Left ventricle myocardium inferior (tissue), 1 donor: Measurements from ENCODE around the gene CCL11. TPM values are rescaled to one million over a fixed set of nuclear protein-coding genes. Genes with fewer than 3 reads are reported as not detected.

ENCODE experiments used
- DNase-seq: peaks from one replicate; pipeline ENCODE4 v3.0.0-alpha.2; 2020
- H3K27ac ChIP-seq: fragments of 200-600 bp; replicated peaks from 2 replicates; pipeline ENCODE4 v1.8.0; 2021
- H3K27me3 ChIP-seq: fragments of 200-600 bp; 2 replicates; pipeline ENCODE4 v1.8.0; 2021; ENCODE audit warnings: low read depth
- H3K36me3 ChIP-seq: fragments of 200-600 bp; 2 replicates; pipeline ENCODE4 v1.8.0; 2021
- H3K4me1 ChIP-seq: fragments of 200-600 bp; 2 replicates; pipeline ENCODE4 v1.8.0; 2021
- H3K4me3 ChIP-seq: fragments of 200-600 bp; 2 replicates; pipeline ENCODE4 v1.8.0; 2021; ENCODE audit warnings: mild to moderate bottlenecking, moderate library complexity
- H3K9me3 ChIP-seq: fragments of 200-600 bp; replicated peaks from 2 replicates; pipeline ENCODE4 v1.8.0; 2021
- intact Hi-C: fragments of 100-400 bp; cut with micrococcal nuclease; formaldehyde crosslinking; loops from one replicate; pipeline ENCODE4 v1.11.0; 2022
- total RNA-seq: library from RNA; stranded (reverse); fragmentation: NEBNext Ultra II Directional; extraction: Animal tissue kit (Norgen Biotek cat#: 25700); gene quantifications from one replicate; pipeline ENCODE4 v1.2.1, GENCODE V29; 2021
- TF ChIP-seq, protein P1 (sequence below): fragments of 200-600 bp; IDR thresholded peaks from 2 replicates; pipeline ENCODE4 v1.8.0; 2021; ENCODE audit warnings: antibody characterized with exemption, mild to moderate bottlenecking, borderline replicate concordance
- donor health status: DM: no; HTN: yes; CAD: no; lungs with severe emphysema.

Gene CCL11
- total RNA-seq, 1 donor from 2014 or later = 3.8 TPM

DNA sequence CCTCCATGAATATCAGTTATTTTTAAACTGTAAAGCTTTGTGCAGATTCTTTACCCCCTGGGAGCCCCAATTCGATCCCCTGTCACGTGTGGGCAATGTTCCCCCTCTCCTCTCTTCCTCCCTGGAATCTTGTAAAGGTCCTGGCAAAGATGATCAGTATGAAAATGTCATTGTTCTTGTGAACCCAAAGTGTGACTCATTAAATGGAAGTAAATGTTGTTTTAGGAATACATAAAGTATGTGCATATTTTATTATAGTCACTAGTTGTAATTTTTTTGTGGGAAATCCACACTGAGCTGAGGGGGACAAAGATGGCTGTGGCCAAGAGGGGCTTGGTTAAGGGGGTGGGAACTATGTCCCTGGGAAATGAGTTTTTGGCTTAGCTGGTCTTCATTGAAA, 2.3 kb downstream of the CCL11 start:
- no peaks in the 10 kb centered on the region for H3K36me3 ChIP-seq

DNA sequence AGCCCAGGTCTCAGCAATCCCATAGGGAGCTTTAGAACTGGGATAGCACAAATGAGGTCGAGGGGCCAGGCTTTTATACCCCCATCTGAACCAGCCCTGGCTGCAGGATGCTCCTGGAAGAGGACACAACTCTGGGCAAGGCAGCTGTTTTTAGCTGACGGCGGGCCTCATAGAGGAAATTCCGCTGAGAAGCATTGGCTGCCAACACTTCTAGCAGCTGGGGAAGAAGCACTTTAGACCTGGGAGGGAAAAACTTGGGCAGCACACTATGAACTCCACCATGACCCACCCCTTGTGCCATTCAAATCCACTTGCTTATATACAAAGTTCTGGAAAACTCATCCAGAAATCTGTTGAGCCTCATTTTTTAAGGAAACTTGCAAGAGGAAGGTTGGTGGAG, 5.0 kb downstream of the CCL11 start:
- Histone ChIP-seq H3K4me3 (no peak overlapping the region), H3K27me3 (no peaks in the 10 kb centered on the region), H3K36me3 (no peaks in the 10 kb centered on the region), H3K4me1 (no peaks in the 10 kb centered on the region), H3K9me3 (no peaks in the 10 kb centered on the region), H3K27ac (no peak overlapping the region)
- no peak for DNase-seq
- TF ChIP-seq, protein P1, sequence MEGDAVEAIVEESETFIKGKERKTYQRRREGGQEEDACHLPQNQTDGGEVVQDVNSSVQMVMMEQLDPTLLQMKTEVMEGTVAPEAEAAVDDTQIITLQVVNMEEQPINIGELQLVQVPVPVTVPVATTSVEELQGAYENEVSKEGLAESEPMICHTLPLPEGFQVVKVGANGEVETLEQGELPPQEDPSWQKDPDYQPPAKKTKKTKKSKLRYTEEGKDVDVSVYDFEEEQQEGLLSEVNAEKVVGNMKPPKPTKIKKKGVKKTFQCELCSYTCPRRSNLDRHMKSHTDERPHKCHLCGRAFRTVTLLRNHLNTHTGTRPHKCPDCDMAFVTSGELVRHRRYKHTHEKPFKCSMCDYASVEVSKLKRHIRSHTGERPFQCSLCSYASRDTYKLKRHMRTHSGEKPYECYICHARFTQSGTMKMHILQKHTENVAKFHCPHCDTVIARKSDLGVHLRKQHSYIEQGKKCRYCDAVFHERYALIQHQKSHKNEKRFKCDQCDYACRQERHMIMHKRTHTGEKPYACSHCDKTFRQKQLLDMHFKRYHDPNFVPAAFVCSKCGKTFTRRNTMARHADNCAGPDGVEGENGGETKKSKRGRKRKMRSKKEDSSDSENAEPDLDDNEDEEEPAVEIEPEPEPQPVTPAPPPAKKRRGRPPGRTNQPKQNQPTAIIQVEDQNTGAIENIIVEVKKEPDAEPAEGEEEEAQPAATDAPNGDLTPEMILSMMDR = no peak
- intact Hi-C loops = no loop called here

More for the DNA sequence above, 2.3 kb downstream of the CCL11 start:
- DNase-seq = no peak
- Histone ChIP-seq H3K4me1 (peaks cover 13% of the 10 kb centered on the region), H3K27ac (no peak overlapping the region), H3K9me3 (no peaks in the 10 kb centered on the region), H3K27me3 (no peaks in the 10 kb centered on the region), H3K4me3 (no peak overlapping the region)
- TF ChIP-seq, protein P1 = no peak
- intact Hi-C loops = no loop called here

DNA sequence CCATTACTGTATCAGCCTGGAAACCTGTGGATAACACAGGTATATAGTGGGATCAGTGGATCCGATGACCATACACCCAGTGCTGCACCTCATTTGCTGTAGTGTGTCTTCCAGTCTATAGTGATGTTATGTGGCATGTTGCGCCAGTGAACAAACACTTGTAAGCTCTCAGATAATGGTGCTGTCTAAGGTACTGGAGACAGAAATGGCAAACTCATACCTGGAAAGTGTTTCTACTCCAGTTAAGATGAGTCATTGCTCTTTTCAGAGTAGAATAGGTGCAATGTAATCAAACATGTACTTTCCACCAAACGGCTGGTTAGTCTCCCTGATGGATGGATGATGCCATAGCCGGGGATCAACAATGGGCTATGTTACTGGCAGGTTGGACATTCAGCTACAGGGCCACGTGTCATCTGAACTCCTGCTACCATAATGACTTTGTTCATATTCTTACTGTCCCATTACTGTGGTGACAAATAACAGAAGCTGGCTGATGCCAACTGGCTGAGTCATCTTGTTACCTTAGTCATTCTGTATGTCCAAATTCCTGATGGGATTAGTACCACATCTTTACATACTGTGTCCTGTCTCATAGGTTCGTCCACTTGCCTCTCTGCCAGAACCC, 6.3 kb downstream of the CCL11 start:
- Histone ChIP-seq H3K4me1 (no peaks in the 10 kb centered on the region), H3K27me3 (no peaks in the 10 kb centered on the region), H3K27ac (no peak overlapping the region), H3K36me3 (no peaks in the 10 kb centered on the region), H3K4me3 (no peak overlapping the region), H3K9me3 (no peaks in the 10 kb centered on the region)
- no peak for DNase-seq
- intact Hi-C loops = no loop called here
- TF ChIP-seq, protein P1 = no peak

DNA sequence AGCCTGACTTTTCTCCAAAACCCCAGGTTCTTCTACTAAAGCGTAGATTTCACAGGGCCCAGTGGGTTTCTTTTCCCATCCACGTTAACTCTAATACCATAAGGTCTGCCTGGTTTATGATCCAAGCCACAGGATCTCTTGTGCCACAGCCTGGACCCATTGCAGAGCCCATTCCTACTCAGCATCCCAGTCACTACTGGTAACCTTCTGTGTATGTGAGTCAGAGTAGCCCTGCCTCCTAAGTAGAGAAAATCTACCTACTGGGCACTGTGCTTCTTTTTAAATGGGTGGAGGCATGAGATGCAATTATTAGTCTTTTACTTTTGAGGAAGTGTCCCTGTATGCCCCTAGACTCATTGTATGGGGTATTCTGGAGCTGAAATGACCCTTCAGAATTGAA, 13.5 kb downstream of the CCL11 start:
- intact Hi-C loops = no loop called here
- no peak overlapping the region for H3K4me3 ChIP-seq
- H3K4me1 ChIP-seq = peaks cover 37% of the 10 kb centered on the region
- H3K36me3 ChIP-seq = no peaks in the 10 kb centered on the region
- TF ChIP-seq, protein P1 = no peak
- H3K9me3 ChIP-seq = no peaks in the 10 kb centered on the region
- no peak for DNase-seq
- no peaks in the 10 kb centered on the region for H3K27me3 ChIP-seq
- H3K27ac ChIP-seq = no peak overlapping the region

DNA sequence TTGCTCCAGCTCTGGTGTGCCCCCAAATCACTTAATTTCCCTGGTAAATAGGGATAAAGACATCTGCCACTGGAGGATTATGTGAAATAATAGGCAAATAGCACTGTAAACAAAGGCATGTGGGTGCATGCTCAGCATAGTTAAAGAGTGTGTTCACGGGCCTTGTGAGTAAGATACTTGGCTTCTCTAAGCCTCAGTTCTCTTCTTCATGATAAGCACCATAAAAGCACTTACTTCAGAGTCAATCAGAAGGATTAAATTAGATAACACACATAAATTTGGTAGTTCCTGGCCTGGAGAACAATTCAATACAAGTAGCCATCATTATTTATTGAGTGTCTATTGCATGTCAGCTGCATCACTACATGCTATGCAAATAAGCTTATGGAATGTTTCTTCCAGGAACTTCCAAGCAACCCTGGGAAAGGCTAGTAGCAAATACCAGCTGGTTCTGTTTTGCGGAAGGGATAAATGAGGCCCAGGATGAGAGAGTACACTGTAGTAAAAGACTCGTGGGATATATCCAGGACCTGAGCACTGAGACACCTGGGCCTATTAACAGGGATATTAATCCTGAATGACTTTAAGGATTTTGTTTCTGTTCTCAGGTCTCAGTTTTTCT, 14.5 kb downstream of the CCL11 start:
- DNase-seq = no peak
- no peak overlapping the region for H3K4me3 ChIP-seq
- H3K27me3 ChIP-seq = no peaks in the 10 kb centered on the region
- H3K36me3 ChIP-seq = no peaks in the 10 kb centered on the region
- H3K27ac ChIP-seq = peak overlapping the region; percentile 53
- peaks cover 37% of the 10 kb centered on the region for H3K4me1 ChIP-seq
- TF ChIP-seq, protein P1 = no peak
- no peaks in the 10 kb centered on the region for H3K9me3 ChIP-seq
- intact Hi-C loops = loop anchor here (10.0 kb wide), 1 partner anchor 65 kb away; the partner anchor contains the start of gene CCL1
